GM18951 (cell line): ENCODE results near the gene NOTCH2NLA.
"Not testable (repeated sequence)": the region's sequence is repeated elsewhere in the genome, so short reads cannot be mapped to it uniquely, and the experiment has no call there.

Source experiments
- in situ Hi-C: fragments of 300-500 bp; cut with MboI; formaldehyde crosslinking; loops from one replicate; pipeline ENCODE4 v1.12.0; 2022; ENCODE audit warnings: low sequenced_read_pairs, mixed read lengths, inconsistent platforms; ENCODE audit not compliant: unreplicated experiment

The NOTCH2NLA gene

DNA sequence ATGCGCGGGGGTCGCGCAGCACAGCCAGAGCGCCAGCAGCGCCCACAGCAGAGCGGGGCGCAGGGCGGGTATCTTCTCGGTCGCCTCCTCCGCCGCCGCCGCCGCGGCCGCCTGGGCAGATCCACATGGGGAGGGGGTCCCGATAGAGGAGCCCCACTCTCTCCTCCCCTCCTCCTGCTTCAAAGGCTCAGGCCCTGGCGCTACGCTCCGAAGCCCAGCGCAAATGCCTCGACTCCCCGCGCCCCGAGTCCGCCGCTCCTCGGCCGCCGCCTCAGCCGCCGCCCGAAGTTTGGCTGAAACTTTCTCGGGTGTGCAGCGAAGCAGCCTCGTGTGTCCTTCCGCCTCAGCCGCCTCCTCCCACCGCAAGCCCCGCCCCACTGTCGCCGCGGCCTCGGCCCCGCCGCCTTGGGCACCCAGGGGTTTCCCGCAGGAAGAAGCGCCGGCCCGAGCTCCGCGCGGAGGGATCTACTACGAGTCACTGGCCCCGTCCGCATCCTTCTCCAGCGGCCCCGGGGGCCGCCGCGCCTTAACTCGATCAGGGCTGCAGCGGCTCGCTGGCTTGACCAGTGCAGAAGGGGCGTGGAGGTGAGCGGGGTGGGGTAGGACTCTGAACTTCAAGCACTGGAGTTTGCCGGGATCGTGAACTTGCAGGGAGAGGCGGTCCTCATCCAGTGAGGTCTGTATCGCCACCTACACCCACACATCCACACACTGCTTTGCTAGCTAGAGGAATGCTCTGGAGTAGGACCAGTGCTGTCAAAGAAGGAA is at the start of gene NOTCH2NLA:
NOTCH2NLA (minus strand) TSS at position 312 of the 768 bp plus-strand sequence. CDS start 39,684 bp downstream, outside the sequence.
- in situ Hi-C loops: not testable (repeated sequence)

DNA sequence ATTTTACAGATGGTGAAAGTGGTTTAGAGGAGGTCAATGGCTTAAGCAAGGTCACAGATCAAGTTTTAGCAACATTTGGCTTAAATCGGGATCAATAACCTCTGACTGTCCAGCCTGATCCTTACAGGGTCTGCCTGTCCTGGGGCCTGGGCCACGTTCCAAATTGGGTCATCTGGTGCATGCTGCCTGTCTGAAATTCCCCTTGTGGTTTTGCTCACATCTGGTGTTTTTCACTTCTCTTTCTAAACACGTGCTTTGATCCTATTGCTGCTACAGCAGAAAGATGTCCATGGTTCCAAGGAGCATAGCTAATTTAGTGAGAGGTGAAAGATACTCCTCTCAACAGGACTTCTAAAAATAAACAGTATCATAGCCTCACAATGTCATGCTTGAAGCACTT is 49.5 kb upstream of the NOTCH2NLA start:
- in situ Hi-C loops: not testable (repeated sequence)

DNA sequence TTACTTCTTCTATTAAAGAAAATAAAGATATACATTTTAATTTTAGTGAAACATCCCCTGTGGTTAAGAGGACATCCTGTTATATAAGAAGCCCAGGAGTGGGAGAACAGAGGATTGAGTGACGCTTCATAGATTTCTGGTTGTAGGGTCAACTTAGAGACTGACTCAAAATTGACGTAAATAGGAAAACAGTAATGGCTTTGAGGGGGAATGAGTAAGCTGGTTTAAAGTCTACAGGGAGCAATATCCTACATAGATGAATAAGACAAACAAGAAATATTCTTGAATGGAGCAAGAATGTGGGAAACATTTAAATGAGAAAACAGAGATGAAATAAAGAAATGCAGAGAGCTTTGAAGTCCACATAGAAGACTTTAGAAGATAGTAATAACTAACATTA is 48.3 kb upstream of the NOTCH2NLA start:
- in situ Hi-C loops: not testable (repeated sequence)

DNA sequence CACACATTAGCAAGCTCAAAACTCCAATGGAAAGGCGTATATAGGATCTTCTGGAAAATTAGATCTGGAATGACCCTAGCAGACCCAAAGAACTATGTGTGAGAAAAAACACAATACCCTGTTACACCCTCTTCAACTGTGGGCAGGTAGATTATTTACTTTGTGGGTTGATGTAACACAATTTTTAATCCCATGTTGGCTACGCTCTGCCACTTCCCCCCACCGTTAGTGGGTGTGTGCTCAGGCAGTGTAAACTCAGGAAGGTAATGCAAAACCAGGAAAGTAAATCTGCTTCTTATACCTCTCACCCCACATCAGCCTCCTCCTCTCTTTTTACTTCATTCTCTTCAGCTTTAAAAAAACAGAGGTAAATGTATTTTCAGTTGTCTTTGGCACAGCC is 45.3 kb upstream of the NOTCH2NLA start:
- in situ Hi-C loops: loop anchor here (25.0 kb wide), 1 partner anchor 237 kb away; no protein-coding TSS in a partner anchor

DNA sequence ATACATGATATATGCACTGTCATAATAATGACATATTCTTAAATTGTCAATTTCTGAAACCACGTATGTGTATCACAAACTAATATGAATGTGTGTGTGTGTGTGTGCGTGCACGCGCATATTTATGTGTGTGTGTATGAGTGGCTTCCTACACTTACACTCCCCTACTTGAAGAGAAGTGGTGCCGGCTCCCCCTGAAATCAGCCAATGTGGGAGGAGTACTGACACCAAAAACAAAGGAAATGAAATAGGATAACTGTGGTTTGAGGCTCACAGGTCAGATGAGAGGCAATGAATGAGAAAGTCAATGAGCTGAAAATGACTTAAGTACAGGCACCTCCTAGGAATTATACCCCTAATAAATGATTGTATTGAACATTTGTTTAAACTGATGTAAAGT is 44.4 kb upstream of the NOTCH2NLA start:
- in situ Hi-C loops: loop anchor here (25.0 kb wide), 1 partner anchor 236 kb away; no protein-coding TSS in a partner anchor

DNA sequence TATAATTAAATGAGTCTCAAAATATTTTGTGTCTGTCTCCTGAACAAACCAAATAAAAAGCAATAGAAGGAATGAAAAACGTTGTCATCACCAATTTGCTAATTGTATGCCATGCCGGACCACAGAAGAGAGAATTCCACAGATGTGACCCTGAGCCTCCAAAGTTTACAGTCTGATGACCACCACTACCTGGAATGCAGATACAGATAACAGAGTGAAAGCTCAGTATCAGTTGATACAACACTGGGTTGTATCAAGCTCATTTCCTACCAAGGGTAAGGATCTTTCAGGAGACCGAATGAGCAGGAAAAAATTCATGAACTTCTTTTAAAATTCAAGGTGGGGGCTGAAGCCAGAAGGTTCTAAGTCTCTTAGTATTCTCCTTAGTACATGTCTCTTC is 43.9 kb upstream of the NOTCH2NLA start:
- in situ Hi-C loops: loop anchor here (25.0 kb wide), 1 partner anchor 235 kb away; no protein-coding TSS in a partner anchor

DNA sequence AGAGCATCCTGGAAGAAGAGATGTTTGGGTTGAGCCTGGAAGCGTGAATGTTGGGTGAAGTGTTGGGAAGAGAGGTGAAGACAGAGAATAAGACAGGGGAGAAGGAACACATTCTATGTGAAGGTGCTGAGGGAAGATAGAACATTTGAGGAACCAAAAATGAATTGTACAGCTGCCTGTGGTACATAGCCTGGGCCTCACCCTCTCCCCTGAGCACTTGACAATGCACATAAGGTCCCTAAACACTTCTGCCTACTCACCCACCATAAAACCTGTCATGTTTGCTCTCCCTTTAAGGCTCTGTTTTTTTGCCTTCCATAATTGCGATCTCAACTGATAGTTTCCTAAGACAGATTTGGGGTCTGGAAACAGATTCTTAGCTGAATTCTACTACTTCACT is 43.2 kb upstream of the NOTCH2NLA start:
- in situ Hi-C loops: loop anchor here (25.0 kb wide), 1 partner anchor 235 kb away; no protein-coding TSS in a partner anchor

DNA sequence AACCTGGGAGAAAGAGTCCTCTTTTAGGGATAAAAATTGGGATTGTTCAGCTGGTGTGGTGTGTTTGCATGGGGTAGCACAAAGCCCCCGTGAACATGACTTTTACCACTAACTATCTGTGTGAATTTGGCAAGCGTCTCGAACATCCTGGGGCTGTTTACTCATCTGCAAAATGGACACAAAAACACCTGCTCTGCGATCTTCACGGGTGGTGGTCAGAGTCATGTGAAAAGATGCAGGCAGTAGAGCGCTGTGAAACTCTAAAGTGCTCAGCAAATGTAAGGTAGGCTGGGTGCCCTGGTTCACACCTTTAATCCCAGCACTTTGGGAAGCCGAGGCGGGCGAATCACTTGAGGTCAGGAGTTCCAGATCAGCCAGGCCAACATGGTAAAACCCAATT is 41.3 kb upstream of the NOTCH2NLA start:
- in situ Hi-C loops: loop anchor here (25.0 kb wide), 1 partner anchor 233 kb away; no protein-coding TSS in a partner anchor

DNA sequence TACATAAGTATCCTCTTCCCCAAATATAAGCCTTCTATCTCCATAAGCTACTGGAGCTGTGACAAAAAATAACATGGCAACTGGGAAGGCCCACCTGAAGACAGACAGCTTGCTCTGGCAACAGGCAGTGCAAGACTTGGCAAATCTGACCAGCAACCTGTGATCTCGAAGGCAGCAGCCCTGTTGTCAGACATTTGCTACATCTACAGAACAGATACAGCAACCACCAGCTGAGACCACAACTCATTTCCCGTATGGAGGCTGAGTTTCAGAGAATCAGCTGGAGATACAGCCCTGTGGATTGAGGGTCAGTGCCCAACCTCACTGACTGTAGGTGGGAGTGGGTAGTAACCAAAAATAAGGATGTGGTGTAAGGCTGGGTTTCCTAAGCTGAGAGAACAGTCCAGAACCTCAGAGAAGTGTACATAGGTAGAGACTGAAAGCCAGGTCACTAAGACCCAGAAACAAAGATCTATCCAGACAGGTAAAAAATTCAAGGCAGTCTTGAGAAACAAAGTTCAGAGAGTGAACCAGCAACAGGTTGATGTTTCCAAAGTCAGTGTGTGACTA is 37.4 kb upstream of the NOTCH2NLA start:
- in situ Hi-C loops: loop anchor here (25.0 kb wide), 1 partner anchor 229 kb away; no protein-coding TSS in a partner anchor

DNA sequence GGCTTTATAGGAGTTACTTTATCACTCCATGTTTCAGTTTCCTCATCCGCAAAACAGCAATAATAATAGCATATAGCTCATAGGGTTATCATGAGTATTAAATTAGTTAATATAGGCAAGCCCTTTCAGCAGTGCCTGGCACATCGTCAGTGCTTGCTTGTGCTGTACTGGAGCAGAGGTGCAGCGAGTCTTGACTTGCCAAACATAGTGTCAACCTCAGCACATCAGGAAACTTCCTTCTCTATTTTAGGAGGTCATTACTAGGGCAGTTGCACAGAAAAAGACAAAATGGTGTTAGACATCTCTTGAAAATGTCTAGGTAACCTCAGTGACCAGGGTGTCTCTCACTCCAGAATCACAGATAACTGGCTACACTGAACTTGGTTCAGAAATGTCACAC is 35.9 kb upstream of the NOTCH2NLA start:
- in situ Hi-C loops: loop anchor here (25.0 kb wide), 1 partner anchor 227 kb away; no protein-coding TSS in a partner anchor

DNA sequence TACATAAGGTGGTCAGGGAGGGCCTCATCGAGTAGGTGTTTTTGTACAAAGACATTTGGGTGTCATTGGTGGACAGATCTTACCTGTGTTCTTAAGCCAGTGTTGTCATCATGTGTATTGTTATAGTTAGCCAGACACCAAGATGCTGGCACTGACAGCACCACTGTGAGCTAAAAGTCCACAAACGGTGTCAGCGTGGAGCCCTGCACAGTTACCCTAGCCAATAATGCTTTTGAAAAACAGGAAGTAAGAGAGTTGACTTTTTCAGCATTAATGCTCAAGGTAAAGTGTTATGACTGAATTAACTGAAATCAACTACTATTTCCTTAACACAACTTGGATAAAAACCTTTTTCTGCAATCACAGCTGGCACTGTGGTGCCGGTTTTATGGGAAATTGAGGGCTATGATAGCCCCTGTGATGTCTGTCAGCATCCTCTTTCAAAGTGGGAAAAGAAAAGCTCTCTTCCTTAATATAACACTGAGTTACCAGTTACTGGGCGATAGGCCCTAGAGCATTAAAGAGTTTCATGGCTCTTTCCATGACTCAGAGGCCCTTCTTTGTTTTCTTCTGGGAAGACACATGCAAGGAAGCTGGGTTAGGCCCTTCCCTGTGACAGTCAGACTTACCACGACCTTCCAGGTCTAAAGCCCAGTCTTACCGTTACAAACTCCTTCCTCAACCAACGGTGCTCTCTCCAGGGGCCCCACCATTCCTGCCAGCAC is 31.3 kb upstream of the NOTCH2NLA start:
- in situ Hi-C loops: loop anchor here (25.0 kb wide), 1 partner anchor 223 kb away; no protein-coding TSS in a partner anchor

DNA sequence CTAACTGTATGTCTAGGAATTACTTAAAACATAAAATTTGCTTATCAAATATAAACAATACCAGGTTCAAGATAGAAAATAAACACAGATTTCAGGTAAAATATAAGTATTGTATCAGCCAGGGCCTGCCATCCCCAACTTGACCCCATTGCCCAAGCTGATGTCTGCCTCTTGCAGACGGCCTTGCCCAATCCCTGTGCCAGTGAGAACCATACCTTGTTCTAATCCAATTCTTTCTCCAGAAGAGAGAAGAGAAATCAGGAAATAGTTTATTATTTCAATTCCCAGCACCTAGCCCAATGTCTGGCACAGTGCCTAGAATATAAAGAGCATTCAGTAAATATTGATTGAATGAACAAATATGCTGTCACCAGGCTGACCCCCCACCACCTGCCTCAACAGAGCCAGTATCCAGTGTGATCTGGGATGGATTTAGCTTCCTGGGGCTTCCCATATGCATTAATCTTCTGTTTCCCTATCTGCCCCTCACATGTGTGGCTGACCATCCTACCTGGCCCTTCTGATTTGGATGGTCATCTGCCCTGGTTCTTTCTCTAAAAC is 29.3 kb upstream of the NOTCH2NLA start:
- in situ Hi-C loops: loop anchor here (25.0 kb wide), 1 partner anchor 221 kb away; no protein-coding TSS in a partner anchor

DNA sequence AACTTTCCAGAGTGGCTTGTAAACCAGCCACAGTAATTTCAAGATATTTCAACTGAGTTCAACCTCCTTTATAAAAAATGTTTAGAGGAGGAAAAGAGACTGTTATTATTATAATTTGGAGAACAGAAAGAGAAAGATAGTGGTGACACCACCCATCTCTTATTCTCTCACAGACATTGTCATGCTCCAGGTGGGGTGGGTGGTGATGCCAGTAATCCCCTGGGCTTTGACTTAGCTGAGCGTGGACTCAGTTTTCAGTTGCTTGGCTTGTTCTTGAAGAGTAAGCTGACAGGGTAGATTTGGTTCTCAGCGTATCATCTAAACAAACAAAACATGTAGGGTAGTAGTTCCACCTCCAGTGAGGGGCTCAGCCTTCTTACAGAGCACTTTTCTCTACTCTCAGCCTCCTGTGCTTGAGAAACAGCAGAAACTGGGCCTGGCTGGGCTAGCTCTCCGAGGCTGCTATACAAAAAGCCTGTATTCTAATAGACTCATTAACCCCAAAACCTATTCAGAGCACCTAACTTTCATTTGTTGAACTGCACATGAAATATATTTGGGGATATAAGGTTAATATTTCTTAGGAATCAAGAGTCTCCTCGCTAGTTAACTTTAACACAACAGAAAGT is 25.9 kb upstream of the NOTCH2NLA start:
- in situ Hi-C loops: loop anchor here (25.0 kb wide), 1 partner anchor 217 kb away; no protein-coding TSS in a partner anchor

DNA sequence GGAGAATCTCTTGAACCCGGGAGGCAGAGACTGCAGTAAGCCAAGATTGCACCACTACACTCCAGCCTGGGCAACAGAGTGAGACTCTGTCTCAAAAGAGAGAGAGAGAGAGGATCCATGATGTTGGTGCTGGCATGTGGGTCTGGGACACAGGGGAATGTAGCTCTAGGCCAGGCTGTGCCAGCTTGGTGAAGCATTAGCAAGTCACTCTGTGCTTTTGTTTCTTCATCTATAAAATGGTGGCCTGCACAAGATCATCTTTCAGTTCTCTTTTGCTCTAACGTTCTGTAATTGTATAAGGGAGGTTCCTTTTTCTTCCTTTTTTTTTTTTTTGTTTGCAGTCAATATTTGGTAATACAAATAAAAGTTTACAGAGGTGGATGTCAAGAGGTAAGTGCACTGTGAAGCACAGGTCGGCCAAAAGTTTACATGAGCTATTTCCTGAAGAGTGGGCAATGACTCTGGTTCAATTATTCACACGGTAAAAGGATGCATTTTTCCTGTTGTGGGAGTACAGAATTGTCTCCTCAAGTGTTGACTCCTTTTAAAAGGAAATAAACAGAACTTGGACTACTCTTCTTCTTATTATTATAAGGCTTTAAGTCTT is 24.5 kb upstream of the NOTCH2NLA start:
- in situ Hi-C loops: loop anchor here (25.0 kb wide), 1 partner anchor 216 kb away; no protein-coding TSS in a partner anchor

DNA sequence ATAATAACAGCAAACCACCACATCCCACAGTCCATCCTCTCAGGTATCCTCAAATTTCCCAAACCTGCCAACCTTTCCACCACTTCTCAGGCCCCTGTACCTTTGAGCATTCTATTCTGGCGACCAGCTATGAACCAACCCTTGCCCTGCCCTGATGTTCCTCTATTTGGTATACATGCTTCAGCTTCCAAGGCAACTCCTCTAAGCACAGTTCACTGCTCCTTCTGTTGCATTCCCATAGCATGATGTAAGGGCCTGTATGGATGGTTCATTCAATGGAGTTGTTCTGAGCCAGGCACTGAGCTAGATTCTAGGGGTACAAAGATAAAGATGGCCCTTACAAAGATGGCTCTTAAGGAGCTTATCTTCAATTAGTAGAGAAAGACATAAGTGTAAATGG is 22.7 kb upstream of the NOTCH2NLA start:
- in situ Hi-C loops: loop anchor here (25.0 kb wide), 1 partner anchor 214 kb away; no protein-coding TSS in a partner anchor

DNA sequence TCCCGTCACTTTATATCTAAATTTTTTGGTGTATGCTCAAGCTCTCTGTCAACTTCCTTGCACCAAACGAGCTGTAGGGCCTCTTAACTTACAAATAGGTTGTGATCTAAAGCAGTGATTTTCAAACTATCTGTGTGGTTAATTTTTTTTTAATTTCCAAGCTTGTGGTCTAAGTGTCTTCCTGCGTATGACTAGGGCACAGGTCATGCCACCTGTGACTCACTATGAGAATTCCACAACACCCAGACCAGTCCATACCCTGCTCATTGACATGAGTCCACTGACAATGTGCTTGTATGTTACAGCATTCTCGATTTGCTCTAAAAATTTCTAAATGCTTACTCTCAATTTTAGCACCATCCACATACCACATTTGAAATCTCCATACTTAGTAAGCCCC is 19.8 kb upstream of the NOTCH2NLA start:
- in situ Hi-C loops: not testable (repeated sequence)

DNA sequence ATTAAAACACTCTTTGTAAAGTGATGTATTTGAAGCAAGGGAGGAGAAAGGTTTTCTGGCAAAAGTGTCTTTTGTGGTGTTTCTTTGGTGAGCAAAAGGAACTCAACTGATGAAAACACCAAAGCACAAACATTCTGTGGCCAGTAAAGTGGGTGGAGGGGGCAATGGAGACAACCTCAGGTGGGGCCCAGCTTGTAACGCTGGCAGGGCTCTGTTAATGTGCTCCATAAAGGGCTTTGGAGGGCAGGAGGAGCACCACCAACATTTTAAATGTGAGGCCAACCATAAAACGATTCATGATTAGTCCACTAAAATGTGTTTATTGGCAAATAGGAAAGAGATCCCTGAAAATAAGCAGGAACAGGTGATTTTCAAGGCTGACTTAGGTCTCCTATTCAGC is 7.8 kb upstream of the NOTCH2NLA start:
- in situ Hi-C loops: not testable (repeated sequence)

DNA sequence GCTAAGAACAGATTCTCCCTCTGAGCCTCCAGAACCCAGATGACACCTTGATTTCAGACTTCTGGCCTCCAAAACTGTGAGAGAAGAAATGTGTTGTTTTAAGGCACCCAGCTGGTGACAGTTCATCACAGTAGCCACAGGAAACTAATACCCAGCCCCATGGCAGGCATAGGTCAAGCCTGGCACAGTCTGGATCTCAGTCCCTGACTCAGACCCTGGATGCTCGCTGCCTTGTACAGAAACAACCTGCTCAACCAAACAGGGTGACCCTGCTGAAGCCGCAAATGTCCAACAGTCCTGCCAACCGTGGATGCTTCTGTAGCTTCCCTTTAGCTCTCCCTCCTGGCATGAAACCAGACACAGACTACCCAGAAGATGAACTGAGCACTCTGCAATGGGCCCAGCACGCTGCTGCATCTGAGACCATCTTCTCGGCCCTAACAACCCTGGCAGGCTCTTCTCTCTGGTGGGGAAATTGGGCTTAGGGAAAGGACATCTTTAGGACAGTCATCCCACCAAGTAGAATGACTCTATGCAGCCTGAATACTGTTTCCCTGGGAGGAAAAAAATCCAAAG is 7.3 kb upstream of the NOTCH2NLA start:
- in situ Hi-C loops: not testable (repeated sequence)
